HG02970 (cell line): ENCODE data around the gene OSBPL8.

Source experiments
- ATAC-seq: cut with Tn5 transposase; IDR thresholded peaks from one replicate; pipeline ENCODE4 v1.9.1; 2021; ENCODE audit warnings: mild to moderate bottlenecking, moderate library complexity, moderate number of reproducible peaks; ENCODE audit not compliant: unreplicated experiment, low FRiP score

Gene OSBPL8

DNA sequence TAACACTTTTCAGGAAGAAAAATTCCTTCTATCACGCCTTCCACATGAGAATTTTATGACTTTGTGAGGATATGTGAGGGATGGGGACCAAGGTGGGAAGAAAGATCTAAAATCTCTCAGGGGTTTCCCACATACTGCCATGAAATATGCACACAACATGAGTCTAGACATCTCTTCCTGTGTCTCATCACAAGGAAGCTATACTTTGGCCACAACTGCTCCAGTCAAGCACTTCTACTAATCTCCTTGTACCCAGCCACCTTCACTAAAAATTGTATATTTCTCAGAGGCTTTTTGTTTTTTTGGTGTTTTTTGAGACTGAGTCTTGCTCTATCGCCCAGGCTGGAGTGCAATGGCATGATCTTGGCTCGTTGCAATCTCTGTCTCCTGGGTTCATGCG lies 3.2 kb downstream of the OSBPL8 start:
- ATAC-seq = no peak

DNA sequence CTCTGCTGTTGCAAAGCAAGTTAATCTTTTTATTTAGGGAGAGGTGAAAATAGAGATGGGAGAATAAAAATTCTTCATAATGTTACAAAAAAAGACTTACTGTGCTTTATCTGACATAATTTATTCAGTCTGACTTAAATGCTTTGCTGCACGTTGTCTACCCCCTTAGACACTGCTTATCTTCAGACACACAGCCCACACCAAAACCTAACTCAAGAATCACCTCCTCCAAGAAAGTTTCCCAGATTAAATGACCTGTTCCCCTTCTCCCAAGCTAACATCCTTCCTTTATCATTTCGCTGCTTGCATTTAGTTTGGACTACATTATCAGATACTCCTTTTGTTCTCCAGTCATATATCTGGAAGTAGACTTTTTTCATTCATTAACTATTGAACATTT lies 3.8 kb downstream of the OSBPL8 start:
- no peak for ATAC-seq

DNA sequence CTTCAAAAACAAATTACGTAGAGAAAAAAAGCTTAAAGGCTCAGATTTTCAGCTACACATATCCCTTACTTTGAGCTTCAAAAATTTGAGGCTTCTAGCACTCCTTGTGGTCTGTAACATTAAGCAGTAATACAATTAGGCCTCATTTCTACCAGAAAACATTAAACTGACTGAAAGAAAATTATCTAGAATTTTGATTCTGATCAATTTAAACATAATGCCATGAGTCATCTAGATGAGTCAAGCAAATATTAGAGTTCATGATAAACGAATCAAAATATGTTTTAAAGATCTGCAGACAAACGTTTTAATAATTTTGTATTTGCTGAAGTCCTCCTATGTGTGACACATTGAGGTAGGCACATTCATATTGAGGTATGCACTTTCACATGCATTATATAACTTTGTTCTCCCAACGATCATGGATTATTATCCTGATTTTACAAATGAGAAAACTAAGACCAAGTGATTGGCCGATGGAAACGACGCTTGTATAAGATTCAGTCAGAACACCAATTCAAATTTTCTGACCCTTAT lies 4.3 kb downstream of the OSBPL8 start:
- ATAC-seq = no peak

DNA sequence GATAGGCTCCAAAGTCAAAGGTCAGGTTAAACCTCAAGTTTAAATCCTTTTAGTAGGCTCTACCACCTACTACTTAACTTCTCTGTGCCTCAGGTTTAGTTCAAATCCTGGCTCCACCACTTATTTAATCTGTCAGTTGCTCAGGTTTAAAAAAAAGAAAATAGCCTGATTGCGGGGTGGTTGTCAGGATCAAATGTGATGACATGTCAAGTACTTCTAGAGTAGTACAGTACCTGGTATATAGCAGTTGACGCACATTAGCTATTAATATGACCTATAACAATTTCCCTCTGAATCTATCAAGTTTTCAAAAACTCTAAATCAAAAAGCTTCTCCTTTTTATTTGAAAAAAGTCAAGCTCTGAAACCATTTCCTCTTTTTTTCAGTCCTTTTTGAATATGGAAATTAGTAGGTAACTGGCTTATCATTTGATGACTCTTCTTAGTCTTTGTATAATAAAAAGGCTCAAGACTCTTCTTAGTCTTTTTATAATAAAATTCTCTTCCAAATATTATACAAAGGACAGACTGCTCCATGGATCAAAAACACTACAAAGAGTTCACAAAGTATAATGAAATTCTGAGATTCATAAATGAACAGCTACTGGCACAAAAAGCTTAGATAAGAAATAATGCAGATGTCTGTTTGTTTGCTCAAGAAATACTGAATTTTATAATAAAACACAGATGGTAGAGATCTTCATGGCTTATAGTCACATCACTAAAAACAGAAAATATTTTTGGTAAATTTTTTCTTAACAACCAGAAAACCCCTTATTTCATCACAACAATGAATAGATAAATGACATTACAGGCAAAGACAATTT lies 5.0 kb downstream of the OSBPL8 start:
- ATAC-seq = no peak

DNA sequence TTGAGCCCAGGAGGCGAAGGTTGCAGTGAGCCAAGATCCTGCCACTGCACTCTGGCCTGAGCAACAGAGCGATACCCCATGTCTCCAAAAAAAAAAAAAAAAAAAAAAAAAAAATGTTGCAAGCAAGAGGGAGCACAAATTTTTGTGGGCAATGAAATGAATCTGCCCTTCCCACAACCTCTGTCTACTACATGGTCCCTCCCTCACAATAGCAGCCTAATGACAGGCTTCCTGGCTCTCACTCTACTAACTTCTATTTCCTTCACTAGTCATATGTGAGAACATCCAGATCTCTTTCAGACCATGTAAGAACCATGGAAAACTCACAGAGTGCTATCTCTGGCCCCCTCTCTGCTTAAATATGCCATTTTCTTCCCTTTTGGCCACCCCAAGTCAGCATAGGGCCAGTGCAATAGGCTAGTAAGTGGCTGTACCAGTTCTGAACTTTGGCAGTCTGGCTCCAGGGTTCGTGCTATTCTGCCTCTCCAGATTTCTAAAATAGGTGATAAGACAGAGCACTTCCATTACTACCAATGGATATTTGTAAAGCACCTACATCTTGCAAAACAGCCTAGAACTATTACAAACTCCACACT lies 7.1 kb downstream of the OSBPL8 start:
- no peak for ATAC-seq

DNA sequence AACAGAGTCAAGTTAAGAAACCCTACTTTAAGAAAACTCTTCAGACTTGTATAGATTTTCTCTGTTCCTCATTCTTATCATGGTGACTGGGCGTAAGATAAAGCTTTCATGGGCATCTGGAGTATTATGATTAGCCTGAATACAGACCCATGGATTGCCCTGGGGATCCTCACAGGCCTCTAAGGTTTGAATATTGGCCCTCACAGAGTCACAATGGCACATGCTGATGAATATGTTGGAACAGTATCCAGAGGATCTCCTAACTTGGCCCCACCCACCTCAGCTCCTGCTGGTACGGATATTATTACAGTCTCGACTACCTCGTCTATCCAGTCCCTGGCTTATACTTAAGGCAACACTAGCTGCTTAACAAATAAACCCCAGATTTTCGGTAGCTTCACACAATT lies 8.1 kb downstream of the OSBPL8 start:
- ATAC-seq = no peak

DNA sequence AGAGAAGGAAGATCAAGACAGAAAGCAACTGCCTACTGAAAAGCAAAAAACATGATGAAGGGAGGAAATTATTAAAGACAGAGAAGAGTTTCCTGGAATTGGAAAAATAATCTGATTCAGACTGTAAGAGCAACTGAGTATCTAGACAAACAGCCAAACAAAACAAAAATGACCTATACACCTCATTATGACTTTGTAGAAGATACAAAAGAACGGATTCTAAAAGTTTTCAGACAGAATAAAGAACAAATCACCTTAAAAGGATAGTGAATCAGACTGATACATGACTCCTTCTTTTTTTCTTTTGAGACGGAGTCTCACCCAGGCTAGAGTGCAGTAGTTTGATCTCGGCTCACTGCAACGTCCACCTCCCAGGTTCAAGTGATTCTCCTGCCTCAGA lies 10.4 kb downstream of the OSBPL8 start:
- no peak for ATAC-seq

DNA sequence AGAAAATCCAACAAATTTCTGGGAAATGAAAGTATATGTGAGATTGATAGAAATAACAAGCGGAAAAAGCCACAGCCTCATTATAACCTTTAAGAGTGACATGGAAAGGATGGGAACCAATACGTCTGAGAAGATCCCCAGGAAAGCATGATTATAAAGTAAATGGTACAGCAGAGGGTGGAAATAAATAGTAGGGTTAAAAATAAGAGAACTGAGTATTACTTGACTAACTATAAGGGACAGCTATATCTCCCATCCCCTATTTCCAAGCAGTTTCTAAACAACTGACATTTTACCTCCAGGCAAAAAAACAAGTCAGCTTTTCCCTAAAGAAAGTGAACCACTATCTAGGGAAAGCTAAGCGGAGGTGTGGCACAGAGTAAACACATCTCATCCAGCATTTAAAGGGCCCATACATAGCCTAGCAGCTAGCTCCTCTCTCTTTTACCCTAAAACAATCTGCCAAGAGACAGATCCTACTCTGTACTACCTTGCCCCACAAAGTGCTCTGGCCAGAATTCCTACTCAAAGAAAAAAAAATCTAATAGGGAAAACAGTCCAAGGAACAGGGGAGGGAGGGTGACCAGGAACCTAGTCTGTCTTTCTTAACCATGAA lies 11.2 kb downstream of the OSBPL8 start:
- ATAC-seq = no peak

DNA sequence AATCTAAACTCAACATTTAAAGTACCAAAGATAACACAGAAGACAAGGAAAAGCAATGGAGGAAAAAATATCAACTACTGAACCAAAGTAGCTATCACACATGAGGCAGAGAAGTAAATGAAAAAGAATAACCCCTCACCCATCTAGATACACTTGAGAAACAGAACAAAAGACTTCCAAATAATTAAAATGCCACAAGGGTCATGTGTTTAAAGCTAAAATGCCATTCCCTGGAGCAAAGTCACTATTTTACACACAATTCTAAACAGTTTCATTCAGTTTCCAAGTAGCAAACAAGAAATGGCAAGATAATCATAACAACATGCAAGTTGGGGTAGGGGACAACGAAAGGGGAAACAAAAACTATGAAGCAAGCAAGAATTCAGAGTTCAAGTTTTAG lies 12.0 kb downstream of the OSBPL8 start:
- no peak for ATAC-seq

DNA sequence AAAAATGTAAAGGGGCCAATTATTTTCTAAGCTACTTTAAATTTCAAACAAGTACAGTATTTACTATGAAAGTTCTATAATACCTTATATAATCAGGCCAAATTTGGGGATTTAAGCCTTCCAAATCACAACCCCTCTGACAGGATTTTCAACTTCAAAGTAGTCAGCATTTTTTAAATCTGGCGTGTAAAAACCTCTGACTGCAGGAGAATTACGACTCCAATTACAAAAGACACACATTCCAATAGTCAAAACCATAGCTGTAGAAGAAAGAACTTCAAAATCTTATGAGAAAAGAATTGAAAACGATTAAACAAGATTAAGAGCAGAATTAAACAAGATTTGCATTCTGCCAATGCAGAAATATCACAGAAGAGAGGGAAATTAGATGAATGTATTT lies 12.7 kb downstream of the OSBPL8 start:
- ATAC-seq = no peak

DNA sequence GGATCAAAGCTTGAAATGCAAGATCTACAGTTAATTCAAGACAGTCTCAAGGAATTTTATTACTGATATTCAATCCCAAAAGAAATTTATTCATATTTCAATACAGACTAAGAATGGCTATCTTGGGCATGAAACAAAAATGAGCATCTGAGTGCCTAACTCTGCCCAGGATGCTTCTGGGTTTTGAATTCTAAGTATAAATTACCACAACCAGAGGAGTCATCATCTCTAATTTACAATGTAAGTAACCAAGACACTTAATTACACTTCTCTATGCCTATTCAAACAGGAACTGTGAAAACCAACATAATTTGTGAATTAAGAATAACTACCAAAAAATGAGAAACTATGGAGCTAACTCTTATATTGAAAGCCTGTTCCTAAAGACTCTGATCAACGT lies 14.1 kb downstream of the OSBPL8 start:
- ATAC-seq = no peak

DNA sequence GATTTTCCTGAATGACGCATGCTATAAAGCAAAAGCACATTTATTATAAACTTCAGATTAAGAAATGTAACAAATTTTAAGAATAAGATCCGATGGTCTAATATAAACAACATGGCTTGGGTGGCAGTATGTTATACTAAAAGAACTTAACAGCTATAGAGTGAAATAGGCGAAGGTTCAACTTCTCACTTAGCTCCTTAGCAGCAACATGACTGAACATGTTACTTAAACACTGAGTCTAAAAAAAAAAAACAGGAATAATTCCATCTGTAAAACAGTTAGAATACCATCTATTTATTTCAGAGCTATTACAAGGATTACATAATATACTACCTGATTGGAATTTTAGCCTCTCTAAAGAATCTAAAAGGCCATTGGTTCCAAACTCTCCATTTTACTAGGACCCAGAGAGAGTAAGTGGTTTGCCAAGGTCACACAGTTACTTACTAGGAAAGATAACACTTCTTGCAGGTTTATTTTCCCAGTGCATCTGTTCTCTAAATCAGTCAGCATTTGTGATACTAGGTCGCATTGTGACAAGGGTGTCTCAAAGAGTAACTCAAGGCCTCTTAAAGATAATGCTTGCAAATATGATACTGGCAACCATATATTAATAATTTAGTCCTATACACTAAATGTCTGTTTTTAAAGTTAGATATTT lies 14.8 kb downstream of the OSBPL8 start:
- ATAC-seq = no peak

DNA sequence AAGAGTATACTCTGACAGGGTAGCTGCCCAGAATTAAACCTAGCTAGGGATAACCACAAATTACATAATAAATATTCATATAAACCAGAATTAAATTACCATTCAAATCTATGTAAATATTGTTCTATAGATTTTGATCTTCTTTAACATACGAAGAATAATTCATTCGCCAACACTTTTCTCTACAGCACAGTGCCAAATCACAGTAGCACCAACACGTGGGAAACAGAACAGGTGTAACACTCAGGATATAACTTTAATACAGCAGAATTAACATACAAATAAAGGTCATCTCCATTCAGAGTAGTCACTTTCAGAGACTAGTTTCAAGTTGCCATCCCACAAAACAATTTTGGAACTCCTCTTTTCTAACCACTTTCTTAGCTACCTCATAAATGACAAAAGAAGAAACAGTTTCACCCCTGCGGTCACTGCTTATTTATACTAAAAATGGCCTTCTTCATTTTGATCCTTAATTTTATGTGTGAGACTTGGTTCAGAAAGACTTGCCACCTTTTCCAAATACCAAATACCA lies 15.7 kb downstream of the OSBPL8 start:
- no peak for ATAC-seq

DNA sequence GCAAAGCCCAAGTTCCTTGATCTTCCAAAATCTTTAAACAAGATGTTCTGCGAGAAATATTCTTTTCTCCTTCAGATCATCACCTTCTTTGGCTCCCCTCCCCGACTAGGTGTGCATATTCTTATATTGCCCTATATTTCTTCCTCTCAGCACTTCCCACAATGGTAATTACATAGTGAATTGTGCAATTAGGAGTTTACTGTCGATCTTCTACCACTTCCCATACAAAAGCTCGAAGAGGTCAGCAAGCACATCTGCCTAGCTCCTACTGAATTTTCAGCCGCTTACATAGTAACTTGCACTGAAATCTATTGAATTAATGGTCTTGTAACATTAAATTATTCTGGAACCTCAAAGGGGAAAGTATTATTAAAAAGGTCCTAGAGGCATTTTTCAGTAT lies 16.7 kb downstream of the OSBPL8 start:
- ATAC-seq = no peak

DNA sequence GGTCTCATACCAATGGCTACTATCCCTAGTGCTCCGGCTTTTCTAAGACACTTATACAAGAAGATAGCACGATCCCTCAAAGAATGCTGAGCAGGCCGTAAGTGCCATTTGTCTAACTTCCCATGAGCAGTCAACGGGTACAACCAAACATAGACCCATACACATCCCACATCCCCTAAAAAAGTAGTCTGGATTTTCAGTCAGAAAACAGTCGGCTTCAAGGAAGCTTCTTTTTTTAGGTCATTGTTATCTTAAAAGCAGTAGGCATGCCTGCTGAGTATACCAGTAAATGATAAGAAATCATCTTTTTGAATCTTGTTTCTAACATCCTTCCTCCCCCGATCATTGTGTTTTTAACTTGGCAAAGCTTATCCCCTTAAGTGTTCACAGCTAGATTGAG lies 19.8 kb downstream of the OSBPL8 start:
- ATAC-seq = no peak

DNA sequence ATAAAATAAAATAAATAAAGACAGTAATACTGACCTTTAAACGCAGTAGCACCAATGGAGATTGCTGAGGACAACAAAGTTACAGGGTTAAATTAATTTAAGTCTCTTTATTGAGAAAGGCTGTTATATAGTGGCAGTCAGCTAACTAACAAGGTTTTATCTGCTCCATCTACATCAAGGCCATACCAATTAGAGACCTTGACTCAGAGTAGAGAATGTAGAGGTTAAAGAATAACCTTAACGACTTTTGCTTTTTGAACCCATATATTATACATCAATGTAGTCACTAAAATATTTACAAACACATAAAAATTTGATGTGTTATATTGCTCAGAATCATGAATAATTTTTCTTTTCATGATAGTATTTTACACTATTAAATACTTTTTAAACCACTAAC lies 21.6 kb downstream of the OSBPL8 start:
- ATAC-seq = no peak

DNA sequence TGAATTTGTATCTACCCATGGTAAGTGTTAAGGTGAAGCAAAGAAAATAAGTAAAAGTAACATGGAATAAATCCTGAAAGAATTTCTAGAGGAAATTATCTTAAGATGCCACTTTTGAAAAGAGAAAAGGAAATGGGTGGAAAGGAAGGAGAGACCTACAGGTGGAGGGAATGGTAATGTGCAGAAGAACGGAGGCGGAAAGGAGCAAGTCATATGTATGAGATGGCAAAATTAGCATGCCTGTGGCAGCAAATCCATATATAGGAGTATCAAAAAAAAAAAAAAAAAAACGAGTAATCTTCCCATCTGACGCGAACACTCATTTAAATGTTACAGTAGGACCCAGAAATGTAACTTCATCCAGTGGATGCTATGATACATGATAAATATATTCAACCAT lies 23.0 kb downstream of the OSBPL8 start:
- no peak for ATAC-seq

DNA sequence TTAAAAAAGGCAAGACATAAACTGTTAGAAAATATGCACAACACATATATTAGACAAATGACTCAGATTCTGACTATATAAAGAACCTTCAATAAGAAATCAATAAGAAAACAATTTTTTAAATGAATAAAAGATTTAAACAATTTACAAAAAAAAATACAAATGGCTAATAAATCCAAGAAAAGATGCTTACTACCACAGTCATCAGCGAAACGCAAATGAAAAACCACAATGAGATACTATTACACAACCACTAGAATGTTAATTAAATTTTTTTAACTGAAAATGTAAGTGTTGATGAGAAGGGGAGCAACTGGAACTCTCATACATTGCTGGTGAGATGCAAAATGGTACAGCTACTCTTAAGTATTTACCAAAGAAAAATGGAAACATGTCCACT lies 24.4 kb downstream of the OSBPL8 start:
- ATAC-seq = no peak

DNA sequence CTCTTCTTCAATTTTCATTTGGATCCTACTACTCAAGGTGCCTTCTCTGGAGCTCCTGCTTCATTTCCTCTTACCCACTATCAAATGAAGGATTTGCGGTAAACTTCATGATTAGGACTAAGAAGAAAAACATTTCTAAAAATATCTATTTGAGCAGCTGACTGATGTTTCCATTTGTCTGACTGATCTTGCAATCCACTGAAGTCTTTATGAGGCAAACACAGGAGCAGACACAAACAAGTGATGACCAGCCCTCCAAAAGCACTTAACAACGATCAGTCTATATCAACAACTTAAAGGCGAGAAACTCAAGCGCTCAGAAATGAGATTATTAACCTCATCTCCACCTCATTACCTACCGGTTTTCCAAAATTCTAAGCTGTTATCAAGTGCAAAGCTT lies 26.2 kb downstream of the OSBPL8 start:
- no peak for ATAC-seq

DNA sequence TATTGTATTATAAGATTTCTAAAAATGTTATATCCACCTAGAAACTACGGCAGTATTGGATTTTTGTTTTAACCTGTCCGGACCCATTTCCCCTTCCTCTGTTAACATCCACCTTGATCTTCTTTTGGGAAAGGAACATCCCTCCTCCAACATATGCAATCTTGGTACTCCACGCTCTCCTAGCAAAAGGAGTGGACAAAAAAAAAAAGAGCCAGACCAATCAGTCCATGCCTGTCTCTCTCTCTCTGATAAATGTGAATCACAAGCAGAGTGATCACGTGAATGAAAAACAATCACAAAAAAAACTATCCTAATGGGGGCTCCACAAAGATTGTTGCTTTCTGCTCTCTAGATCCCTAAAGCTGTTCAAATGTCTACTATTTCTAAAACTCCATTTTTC lies 27.1 kb downstream of the OSBPL8 start:
- no peak for ATAC-seq

DNA sequence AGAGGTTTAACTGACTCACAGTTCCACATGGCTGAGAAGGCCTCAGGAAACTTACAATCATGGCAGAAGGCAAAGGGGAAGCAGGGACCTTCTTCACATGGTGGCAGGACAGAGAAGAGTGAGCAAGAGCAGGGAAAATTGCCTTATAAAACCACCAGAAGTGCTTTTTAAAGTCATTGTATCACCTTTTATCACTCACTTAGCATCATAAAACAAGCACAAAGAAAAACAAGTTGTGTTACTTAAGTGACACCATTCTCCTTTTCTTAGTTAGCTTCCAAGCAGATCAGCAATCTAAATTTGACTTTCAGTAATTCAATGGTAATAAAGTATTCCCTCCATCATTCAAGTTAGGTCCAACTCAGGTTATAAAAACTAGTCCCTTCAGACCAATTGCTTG lies 28.5 kb downstream of the OSBPL8 start:
- no peak for ATAC-seq
